K562 (cell line): Measurements from ENCODE around the gene MUCL3. TPM values are rescaled to one million over a fixed set of nuclear protein-coding genes. Genes with fewer than 3 reads are reported as not detected.

ENCODE experiments used
- ATAC-seq: fragments of 200-7000 bp; cut with Tn5 transposase; 3 replicates; pipeline ENCODE4 v1.9.1; 2020; ENCODE audit warnings: moderate library complexity
- BruUV-seq: library from RNA; stranded (reverse); fragments of 400-500 nt; replicated peaks from 2 replicates; lab custom pipeline; 2021; lab: Mats Ljungman, UMichigan
- CTCF ChIA-PET: fragments of 300-600 bp; formaldehyde crosslinking; extraction: SDS; loops from one replicate; lab custom pipeline; 2021; ENCODE audit warnings: low intra/inter-chr PET ratio; lab: Yijun Ruan, JAX
- POLR2A ChIA-PET: fragments of 300-600, 350-650 bp; sonication (Branson Sonifier 250); formaldehyde crosslinking; extraction: SDS; loops from one replicate; lab custom pipeline; 2021; ENCODE audit warnings: antibody characterized with exemption, inconsistent platforms; lab: Yijun Ruan, JAX
- DNase-seq, 4 experiments: peaks; one replicate each; pipeline versions ENCODE4 v3.0.0 to v3.0.0-alpha.2; 2011 to 2018; ENCODE audit warnings: low spot score in 3 of 4, mixed read lengths in 3 of 4; ENCODE audit errors: extremely low read depth in 1 of 4
- FAIRE-seq: peaks from 2 replicates; lab custom pipeline; 2011; peaks lifted over from hg19 to GRCh38; lab: Jason Lieb, UNC
- H2AFZ ChIP-seq: 2 replicates; pipeline ENCODE4 v1.6.0; 2011; ENCODE audit warnings: low read depth, low read length, control low read depth, inconsistent platforms
- H3K27ac ChIP-seq: fragments of 200-600 bp; 3 replicates; pipeline ENCODE4 v1.8.0; 2011; ENCODE audit warnings: low read depth, mild to moderate bottlenecking, control low read depth, inconsistent platforms, low read length, moderate library complexity, mixed read lengths; ENCODE audit errors: extremely low read depth
- H3K27me3 ChIP-seq, 2 experiments: fragments of 300-600 bp in 1 of 2; 2 replicates in 1 of 2; 3 replicates in 1 of 2; pipeline versions ENCODE4 v1.6.0 to v1.8.0; 2011; ENCODE audit warnings: inconsistent platforms in 2 of 2, low read length in 2 of 2, mild to moderate bottlenecking in 1 of 2, mixed read lengths in 1 of 2, moderate library complexity in 1 of 2; ENCODE audit not compliant: control insufficient read depth in 2 of 2, insufficient read depth in 2 of 2
- H3K36me3 ChIP-seq: fragments of 300-600 bp; 3 replicates; pipeline ENCODE4 v1.8.0; 2011; ENCODE audit warnings: mild to moderate bottlenecking, low read length, inconsistent platforms; ENCODE audit not compliant: control insufficient read depth, insufficient read depth
- H3K4me1 ChIP-seq, 2 experiments: fragments of 200-600 bp in 1 of 2; replicated peaks in 1 of 2; 2 replicates in 1 of 2; 3 replicates in 1 of 2; pipeline versions ENCODE4 v1.5.1 to v1.8.0; 2011; ENCODE audit warnings: inconsistent platforms in 2 of 2, low read length in 2 of 2, mild to moderate bottlenecking in 1 of 2, mixed read lengths in 1 of 2, moderate library complexity in 1 of 2; ENCODE audit not compliant: control insufficient read depth in 2 of 2, insufficient read depth in 2 of 2
- H3K4me2 ChIP-seq: 2 replicates; pipeline ENCODE4 v1.6.1; 2011; ENCODE audit warnings: low read length, control low read depth, inconsistent platforms, mixed read lengths; ENCODE audit not compliant: insufficient read depth
- H3K4me3 ChIP-seq: fragments of 200-600 bp; sonication (generic), shearing (Covaris generic); 2 replicates; pipeline ENCODE4 v1.5.1; 2016; ENCODE audit warnings: control low read depth, inconsistent platforms
- H3K79me2 ChIP-seq: fragments of 200-600 bp; 3 replicates; pipeline ENCODE4 v1.8.0; 2011; ENCODE audit warnings: low read length, inconsistent platforms; ENCODE audit not compliant: control insufficient read depth, insufficient read depth
- H3K9ac ChIP-seq, 2 experiments: 2 replicates each; pipeline versions ENCODE4 v1.6.0 to v1.6.1; 2011; ENCODE audit warnings: low read depth in 2 of 2, low read length in 2 of 2, control low read depth in 1 of 2, inconsistent platforms in 1 of 2, mild to moderate bottlenecking in 1 of 2, mixed read lengths in 1 of 2; ENCODE audit not compliant: insufficient read depth in 1 of 2
- H3K9me1 ChIP-seq: one replicate; pipeline ENCODE4 v1.6.0; 2011; ENCODE audit warnings: inconsistent platforms, mild to moderate bottlenecking, low read length, moderate library complexity; ENCODE audit not compliant: control insufficient read depth, insufficient read depth
- H3K9me3 ChIP-seq: replicated peaks from 2 replicates; pipeline ENCODE4 v1.5.1; 2011; ENCODE audit warnings: low read depth, low read length, inconsistent platforms; ENCODE audit not compliant: control insufficient read depth, insufficient read depth
- H4K20me1 ChIP-seq: replicated peaks from 2 replicates; pipeline ENCODE4 v1.6.1; 2011; ENCODE audit warnings: low read length, inconsistent platforms, mixed read lengths; ENCODE audit not compliant: control insufficient read depth, insufficient read depth
- BRCA1 ChIP-seq, 2 experiments: fragments of 450-650 bp in 1 of 2; sonication (generic) in 1 of 2; formaldehyde crosslinking in 1 of 2; IDR thresholded peaks; 2 replicates each; pipeline versions ENCODE4 v1.5.0 to v1.6.1; 2017 to 2020; ENCODE audit warnings: mild to moderate bottlenecking in 1 of 2, missing genetic modification reagents in 1 of 2
- EHMT2 ChIP-seq: fragments of 450-650 bp; IDR thresholded peaks from 2 replicates; pipeline ENCODE4 v1.6.1; 2018; ENCODE audit warnings: antibody characterized with exemption
- EZH2 ChIP-seq: IDR thresholded peaks from 2 replicates; pipeline ENCODE4 v1.6.1; 2012; ENCODE audit warnings: low read depth, mild to moderate bottlenecking, inconsistent platforms, low read length, borderline replicate concordance
- ILK ChIP-seq: fragments of 450-650 bp; IDR thresholded peaks from 2 replicates; pipeline ENCODE4 v1.6.1; 2016; ENCODE audit warnings: missing genetic modification characterization, low read depth, mild to moderate bottlenecking, missing compliant biosample characterization, moderate library complexity, borderline replicate concordance
- JUN ChIP-seq, 2 experiments: sonication (generic) in 1 of 2; formaldehyde crosslinking in 1 of 2; IDR thresholded peaks; 2 replicates each; pipeline versions ENCODE4 v1.6.1 to v1.8.0; 2012 to 2022; ENCODE audit warnings: borderline replicate concordance in 2 of 2, mild to moderate bottlenecking in 2 of 2, improper control_type of control experiment in 1 of 2, low read depth in 1 of 2, low read length in 1 of 2, missing genetic modification reagents in 1 of 2
- MBD2 ChIP-seq: sonication (generic); IDR thresholded peaks from 2 replicates; pipeline ENCODE4 v1.6.1; 2016; ENCODE audit warnings: low read depth, borderline replicate concordance
- PHTF2 ChIP-seq: fragments of 250-450 bp; sonication (Bioruptor Pico); IDR thresholded peaks from 2 replicates; pipeline ENCODE4 v1.5.0; 2021; ENCODE audit warnings: mild to moderate bottlenecking
- PTBP1 ChIP-seq: fragments of 200-400 bp; formaldehyde crosslinking; IDR thresholded peaks from 2 replicates; pipeline ENCODE4 v1.6.1; 2017; ENCODE audit warnings: low read depth, low read length
- RBM17 ChIP-seq: fragments of 200-400 bp; formaldehyde crosslinking; IDR thresholded peaks from 2 replicates; pipeline ENCODE4 v1.6.1; 2017; ENCODE audit warnings: low read depth, mild to moderate bottlenecking, low read length, borderline replicate concordance
- SIN3B ChIP-seq: fragments of 450-650 bp; IDR thresholded peaks from 2 replicates; pipeline ENCODE4 v1.6.1; 2017; ENCODE audit warnings: low read depth, mild to moderate bottlenecking, moderate library complexity
- TOE1 ChIP-seq, 2 experiments: fragments of 450-650 bp in 1 of 2; sonication (generic) in 1 of 2; formaldehyde crosslinking in 1 of 2; IDR thresholded peaks; 2 replicates each; pipeline versions ENCODE4 v1.7.1 to v1.8.0; 2016 to 2022; ENCODE audit warnings: borderline replicate concordance in 2 of 2, mild to moderate bottlenecking in 2 of 2, antibody characterized with exemption in 1 of 2, inconsistent platforms in 1 of 2, low read depth in 1 of 2, missing genetic modification reagents in 1 of 2, moderate library complexity in 1 of 2
- ZNF197 ChIP-seq: fragments of 200-800 bp; sonication (Bioruptor generic); IDR thresholded peaks from 2 replicates; pipeline ENCODE4 v1.6.1; 2016; ENCODE audit warnings: low read depth, missing genetic modification characterization, missing compliant biosample characterization
- ZNF24 ChIP-seq: fragments of 450-650 bp; IDR thresholded peaks from 2 replicates; pipeline ENCODE4 v1.6.1; 2016
- ZNF589 ChIP-seq: fragments of 200-800 bp; sonication (Bioruptor generic); IDR thresholded peaks from 2 replicates; pipeline ENCODE4 v1.6.1; 2016; ENCODE audit warnings: low read depth, missing genetic modification characterization, missing compliant biosample characterization
- WGBS: fragments of 100-300 bp; shearing (Covaris generic); methylation state at CpG from one replicate; pipeline ENCODE4 v1.1.6; 2016; ENCODE audit warnings: low coverage, mixed read lengths; ENCODE audit not compliant: insufficient coverage; ENCODE audit errors: missing lambda C conversion rate; 5-methylcytosine and 5-hydroxymethylcytosine counted together
- in situ Hi-C: fragments of 300-500 bp; cut with MboI; formaldehyde crosslinking; loops from 4 replicates; pipeline ENCODE4 v1.15.0; 2018; ENCODE audit warnings: inconsistent platforms, mixed read lengths
- intact Hi-C: fragments of 100-400 bp; cut with micrococcal nuclease; formaldehyde crosslinking; loops from 2 replicates; pipeline ENCODE4 v1.14.2; 2022
- polyA plus RNA-seq, 8 experiments: library from polyadenylated mRNA; depleted of rRNA in 4 of 8; stranded (reverse) in 5 of 8; unstranded in 3 of 8; fragments of >200 nt; fragmentation: Nextera tagmentation in 2 of 8; fragmentation: Illumina TruSeq in 1 of 8; extraction: Ambion mirVana in 2 of 8; extraction: Trizol in 1 of 8; gene quantifications; 2 replicates each; pipeline versions ENCODE4 v1.2.1 to v1.2.3, GENCODE V29; 2011 to 2014; ENCODE audit warnings: inconsistent platforms in 1 of 8, missing spikeins in 1 of 8
- total RNA-seq, 7 experiments: library from RNA; depleted of rRNA in 6 of 7; stranded (reverse); fragments of >200 nt in 6 of 7; fragmentation: Illumina TruSeq in 2 of 7; extraction: Trizol in 2 of 7; gene quantifications; 2 replicates each; pipeline versions ENCODE4 v1.2.1 to v1.2.3, GENCODE V29; 2011 to 2021; ENCODE audit warnings: low replicate concordance in 1 of 7
- TF ChIP-seq, protein P1 (sequence below): sonication (generic); formaldehyde crosslinking; IDR thresholded peaks from 2 replicates; pipeline ENCODE4 v1.4.0; 2020; ENCODE audit warnings: mild to moderate bottlenecking, missing genetic modification reagents
- TF ChIP-seq, protein P2 (sequence below): sonication (generic); formaldehyde crosslinking; IDR thresholded peaks from 2 replicates; pipeline ENCODE4 v1.8.1; 2023; ENCODE audit warnings: mild to moderate bottlenecking, missing genetic modification reagents

Gene MUCL3
- total and polyA plus RNA-seq, 9 of the 15 experiments (the other 6 are each of a cell fraction or from before 2014, with no cell fraction given) = 0.07 TPM; not detected in 8

DNA sequence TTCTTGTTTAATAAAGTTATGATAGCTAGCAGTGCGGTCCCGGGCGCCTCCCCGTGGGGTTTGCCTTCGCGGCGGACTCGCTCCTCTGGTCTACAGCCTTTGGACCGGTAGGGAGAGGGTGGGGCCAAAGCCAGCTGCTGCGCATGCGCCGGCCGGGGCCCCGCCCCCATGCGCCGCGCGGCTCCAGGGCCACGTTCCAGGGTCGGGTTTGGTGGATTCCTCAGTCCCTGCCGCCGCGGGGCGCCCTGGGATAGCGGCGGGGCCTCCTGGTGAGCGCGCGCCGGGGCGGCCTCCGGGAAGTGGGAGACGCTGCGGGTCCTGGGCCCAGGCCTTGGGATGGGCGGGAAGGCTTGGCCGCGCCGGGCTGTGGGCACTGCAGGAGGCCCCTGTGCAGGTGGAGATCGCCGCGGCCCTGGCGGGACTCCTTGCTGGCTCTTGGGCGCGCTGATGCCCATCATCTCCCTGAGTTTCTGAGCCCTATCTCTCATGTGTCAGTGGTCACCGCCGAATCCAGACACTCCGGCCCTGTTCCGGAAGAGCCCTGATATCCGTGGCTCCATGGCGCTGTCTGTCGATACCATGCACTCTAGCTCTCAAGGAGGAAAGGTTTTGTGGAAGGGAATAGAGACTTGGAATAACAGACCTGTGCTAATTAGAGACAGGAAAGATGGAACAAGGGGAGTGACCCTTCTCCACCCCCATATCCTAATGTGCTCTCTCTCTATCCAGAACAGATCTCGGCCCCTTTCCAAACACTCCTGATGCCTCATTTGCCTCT is 26.5 kb upstream of the MUCL3 start, which contains the start of gene VARS2:
Gene VARS2 (plus strand): TSS at position 163 of the 778 bp plus-strand sequence. CDS start 599 bp downstream, at position 762.
- Histone ChIP-seq H3K4me1 (peaks cover 16 to 28% of the 10 kb centered on the region in 2 experiments), H3K4me3 (peak within 1 kb of the TSS; percentile 55), H4K20me1 (no peaks in the 10 kb centered on the region), H3K9ac (peak within 1 kb of the TSS; percentile 91 to 92), H3K9me1 (no peaks in the 10 kb centered on the region), H3K27me3 (no peaks in the 10 kb centered on the region), H3K36me3 (peaks cover 78% of the 10 kb centered on the region), H3K79me2 (peaks cover 9% of the 10 kb centered on the region), H3K9me3 (no peaks in the 10 kb centered on the region), H3K4me2 (peak within 1 kb of the TSS; percentile 99), H3K27ac (peak within 1 kb of the TSS; percentile 89), H2AFZ (peak within 1 kb of the TSS; percentile 86)
- in situ Hi-C loops = loop anchor here (10.0 kb wide), 1 partner anchor 461 kb away; no protein-coding TSS in a partner anchor
- FAIRE-seq (no peak), ATAC-seq (peak; percentile 96), DNase-seq (peak; percentile 96 to 100 (median 99))
- BruUV-seq = TSS peak; percentile 63
- intact Hi-C loops = loop anchor here (1.0 to 2.0 kb wide), 3 partner anchors 37 to 129 kb away; no protein-coding TSS in a partner anchor
- WGBS = 1% methylated on average over 45 of the region's 52 CpGs
- CTCF ChIA-PET = interaction anchor here (0.7 to 3.7 kb wide), 14 partner anchors 85 to 434 kb away, joined by 3 to 34 read pairs (median 6); no protein-coding TSS in a partner anchor
- POLR2A ChIA-PET = interaction anchor here (0.6 to 3.5 kb wide), 22 partner anchors 10 to 616 kb away, joined by 3 to 11 read pairs (median 3); no protein-coding TSS in a partner anchor
- TF ChIP-seq MBD2 (no peak), SIN3B (peak; percentile 47; the same call in 1 of the 2 replicates), TOE1 (IDR thresholded peaks at IDR 0.05; ENCODE audit: borderline replicate concordance) (0 out of 2 replicates have a peak, but pooled peaks have one; percentile 41), TOE1 (CRISPR knock-in tag; IDR thresholded peaks at IDR 0.05; ENCODE audit: borderline replicate concordance, low read depth) (0 out of 2 replicates have a peak, but pooled peaks have one; percentile 68), ZNF197 (CRISPR knock-in tag) (no peak), PTBP1 (0 out of 2 replicates have a peak, but pooled peaks have one; percentile 27), BRCA1 (IDR thresholded peaks at IDR 0.05) (no peak), BRCA1 (CRISPR knock-in tag; IDR thresholded peaks at IDR 0.05) (no peak), ZNF24 (no peak), ILK (tag) (no peak), EHMT2 (no peak), RBM17 (no peak), JUN (IDR thresholded peaks at IDR 0.05; ENCODE audit: borderline replicate concordance, low read depth, low read length) (no peak), JUN (CRISPR knock-in tag; IDR thresholded peaks at IDR 0.05; ENCODE audit: borderline replicate concordance) (peak; percentile 32; the same call in 1 of the 2 replicates), ZNF589 (CRISPR knock-in tag) (peak; percentile 71; the same call in 1 of the 2 replicates), EZH2 (no peak), PHTF2 (CRISPR knock-in tag) (0 out of 2 replicates have a peak, but pooled peaks have one; percentile 3)
- TF ChIP-seq, protein P1, sequence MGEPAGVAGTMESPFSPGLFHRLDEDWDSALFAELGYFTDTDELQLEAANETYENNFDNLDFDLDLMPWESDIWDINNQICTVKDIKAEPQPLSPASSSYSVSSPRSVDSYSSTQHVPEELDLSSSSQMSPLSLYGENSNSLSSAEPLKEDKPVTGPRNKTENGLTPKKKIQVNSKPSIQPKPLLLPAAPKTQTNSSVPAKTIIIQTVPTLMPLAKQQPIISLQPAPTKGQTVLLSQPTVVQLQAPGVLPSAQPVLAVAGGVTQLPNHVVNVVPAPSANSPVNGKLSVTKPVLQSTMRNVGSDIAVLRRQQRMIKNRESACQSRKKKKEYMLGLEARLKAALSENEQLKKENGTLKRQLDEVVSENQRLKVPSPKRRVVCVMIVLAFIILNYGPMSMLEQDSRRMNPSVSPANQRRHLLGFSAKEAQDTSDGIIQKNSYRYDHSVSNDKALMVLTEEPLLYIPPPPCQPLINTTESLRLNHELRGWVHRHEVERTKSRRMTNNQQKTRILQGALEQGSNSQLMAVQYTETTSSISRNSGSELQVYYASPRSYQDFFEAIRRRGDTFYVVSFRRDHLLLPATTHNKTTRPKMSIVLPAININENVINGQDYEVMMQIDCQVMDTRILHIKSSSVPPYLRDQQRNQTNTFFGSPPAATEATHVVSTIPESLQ (CRISPR knock-in tag) = peak; percentile 84; the same call in 1 of the 2 replicates
- TF ChIP-seq, protein P2, sequence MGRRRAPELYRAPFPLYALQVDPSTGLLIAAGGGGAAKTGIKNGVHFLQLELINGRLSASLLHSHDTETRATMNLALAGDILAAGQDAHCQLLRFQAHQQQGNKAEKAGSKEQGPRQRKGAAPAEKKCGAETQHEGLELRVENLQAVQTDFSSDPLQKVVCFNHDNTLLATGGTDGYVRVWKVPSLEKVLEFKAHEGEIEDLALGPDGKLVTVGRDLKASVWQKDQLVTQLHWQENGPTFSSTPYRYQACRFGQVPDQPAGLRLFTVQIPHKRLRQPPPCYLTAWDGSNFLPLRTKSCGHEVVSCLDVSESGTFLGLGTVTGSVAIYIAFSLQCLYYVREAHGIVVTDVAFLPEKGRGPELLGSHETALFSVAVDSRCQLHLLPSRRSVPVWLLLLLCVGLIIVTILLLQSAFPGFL (CRISPR knock-in tag) = peak; percentile 34; the same call in 1 of the 2 replicates
